GM21515 (cell line): Measurements from ENCODE around the gene SMARCE1.

Experiments used
- ATAC-seq: cut with Tn5 transposase; IDR thresholded peaks from one replicate; pipeline ENCODE4 v1.9.1; 2021; ENCODE audit not compliant: unreplicated experiment

Gene SMARCE1

GRCh38 chr17:40646791-40647623 is 611 bp downstream of the SMARCE1 start:
- peak; percentile 25 for ATAC-seq

DNA sequence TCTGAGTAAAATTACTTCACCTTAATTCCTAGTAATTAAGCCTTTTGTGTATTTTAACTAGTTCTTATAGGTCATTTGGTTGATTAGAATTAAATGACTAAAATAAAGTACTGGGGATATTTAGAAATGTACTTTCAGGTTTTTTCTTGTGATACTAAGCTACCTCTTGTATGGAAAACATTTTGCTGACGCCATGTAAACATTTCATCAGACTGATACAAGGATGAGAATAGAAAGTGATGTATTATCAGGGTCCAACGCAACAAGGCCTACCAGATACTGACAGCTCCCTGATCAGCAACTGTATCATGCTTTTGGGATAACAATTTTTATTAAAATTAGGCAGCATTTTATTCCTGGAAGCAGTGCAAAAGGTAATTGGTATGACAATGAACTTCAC is 1.7 kb downstream of the SMARCE1 start:
- no peak for ATAC-seq

- no peak for ATAC-seq
Observed at GRCh38 chr17:40645291-40645690, 2.3 kb downstream of the SMARCE1 start.

GRCh38 chr17:40637931-40638330 is 9.7 kb downstream of the SMARCE1 start:
- no peak for ATAC-seq

GRCh38 chr17:40633871-40634270 is 13.7 kb downstream of the SMARCE1 start:
- no peak for ATAC-seq

- no peak for ATAC-seq
Observed at GRCh38 chr17:40632216-40632615, 15.4 kb downstream of the SMARCE1 start.

DNA sequence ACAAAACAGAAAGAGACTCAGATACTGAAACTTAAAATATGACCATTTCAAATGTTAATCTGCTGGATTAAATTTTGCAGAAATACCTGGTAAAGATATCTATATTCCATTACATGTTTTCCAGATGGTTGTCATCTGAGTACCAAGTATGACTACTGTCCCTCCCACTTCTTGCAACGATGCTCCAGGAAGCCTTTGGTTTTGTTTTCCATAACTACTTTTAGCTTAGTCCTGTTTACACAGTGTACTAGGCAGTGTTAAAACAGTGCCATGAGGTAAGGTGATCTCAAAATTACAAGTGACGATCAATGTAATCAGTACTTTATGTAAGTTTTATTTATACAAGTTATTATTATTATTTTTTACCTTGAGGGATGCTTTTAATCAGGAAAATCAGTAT is 17.8 kb downstream of the SMARCE1 start:
- ATAC-seq, result no peak

GRCh38 chr17:40625311-40625710 is 22.3 kb downstream of the SMARCE1 start:
- no peak for ATAC-seq

- no peak for ATAC-seq
Observed at GRCh38 chr17:40623419-40624210, 24.0 kb downstream of the SMARCE1 start.

- ATAC-seq, result no peak
Observed at GRCh38 chr17:40622509-40622928, 25.1 kb downstream of the SMARCE1 start.

DNA sequence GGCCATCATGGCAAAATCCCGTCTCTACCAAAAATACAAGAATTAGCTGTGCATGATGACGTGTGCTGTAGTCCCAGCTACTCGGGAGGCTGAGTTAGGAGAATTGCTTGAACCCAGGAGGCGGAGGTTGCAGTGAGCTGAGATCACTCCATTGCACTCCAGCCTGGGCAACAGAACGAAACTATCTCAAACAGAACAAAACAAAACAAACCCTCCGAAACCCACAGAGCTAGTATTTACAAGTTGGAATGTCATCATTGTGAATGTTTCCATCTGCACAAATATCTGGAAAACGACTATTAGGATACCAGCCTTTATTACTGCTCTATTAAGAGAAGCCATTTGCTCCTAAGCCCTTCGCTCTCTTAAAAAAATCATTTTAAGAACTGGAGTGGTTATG is 26.0 kb downstream of the SMARCE1 start:
- ATAC-seq, result no peak

- no peak for ATAC-seq
Observed at GRCh38 chr17:40621019-40621418, 26.6 kb downstream of the SMARCE1 start.

DNA sequence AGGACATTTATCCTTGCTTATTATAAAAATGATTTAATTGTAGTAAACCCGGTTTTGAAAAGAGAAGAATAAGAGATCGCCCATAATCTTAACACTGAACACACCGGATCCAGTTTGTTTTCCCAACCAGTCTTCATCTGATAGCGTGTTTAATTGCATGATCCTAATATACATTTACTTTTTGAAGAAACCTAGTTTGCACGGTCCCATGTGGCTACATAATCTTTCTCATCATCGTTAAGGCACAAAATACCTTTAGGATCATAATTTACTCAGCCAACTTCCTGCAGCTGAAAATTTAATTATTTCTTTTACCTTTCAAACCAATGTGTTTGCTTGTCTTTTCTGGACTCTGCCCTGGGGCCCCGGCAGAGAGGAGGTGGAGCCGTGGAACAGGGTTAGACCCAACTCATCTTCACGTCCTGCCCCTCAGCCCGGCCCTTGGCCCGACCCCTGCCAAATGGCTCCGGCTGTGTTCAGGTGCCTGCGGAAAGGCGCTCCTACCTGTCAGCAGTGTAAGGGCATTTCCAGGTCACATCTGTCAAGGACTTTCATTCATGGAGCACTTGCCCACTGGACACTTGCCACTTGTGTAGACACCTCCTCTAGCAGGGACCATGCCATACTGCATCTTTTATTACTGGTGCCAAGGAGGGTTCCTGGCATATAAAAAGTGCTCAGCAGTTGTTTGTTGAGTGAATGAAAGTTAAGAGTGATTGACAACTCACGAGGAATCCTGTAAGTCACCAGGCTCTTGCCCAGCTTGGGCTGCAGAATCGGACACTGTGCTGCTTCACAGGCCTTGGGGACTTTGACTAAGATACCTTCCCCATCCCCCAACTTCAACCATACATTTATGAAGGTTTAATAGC is 28.6 kb downstream of the SMARCE1 start:
- ATAC-seq, result no peak

DNA sequence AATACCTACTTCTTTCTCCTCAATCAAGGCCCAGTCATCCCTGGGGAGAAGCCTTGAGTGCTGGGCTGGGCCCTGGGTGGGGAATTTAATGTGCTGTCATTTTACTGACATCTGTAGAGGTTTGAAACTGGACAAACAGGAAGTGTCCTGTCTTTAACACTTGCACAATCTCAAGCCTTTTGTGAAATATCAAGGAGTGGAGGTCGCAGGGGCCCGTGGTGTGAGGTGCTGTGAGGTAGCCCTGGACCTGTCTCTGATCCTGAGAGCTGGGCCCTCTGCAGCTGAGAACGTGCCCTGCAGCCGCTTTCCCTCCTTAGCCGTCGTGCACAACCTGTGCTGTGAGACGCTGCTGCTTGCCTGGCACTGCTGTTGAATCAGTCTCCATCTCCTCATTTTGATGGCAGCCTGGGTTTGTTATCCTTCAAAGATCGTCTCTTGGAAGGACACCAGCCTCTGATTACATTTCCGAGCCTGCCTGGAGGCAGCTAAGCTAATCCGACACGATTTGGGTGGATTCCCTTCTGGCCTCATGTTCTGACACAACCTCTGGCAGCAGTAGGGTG is 29.9 kb downstream of the SMARCE1 start:
- no peak for ATAC-seq

DNA sequence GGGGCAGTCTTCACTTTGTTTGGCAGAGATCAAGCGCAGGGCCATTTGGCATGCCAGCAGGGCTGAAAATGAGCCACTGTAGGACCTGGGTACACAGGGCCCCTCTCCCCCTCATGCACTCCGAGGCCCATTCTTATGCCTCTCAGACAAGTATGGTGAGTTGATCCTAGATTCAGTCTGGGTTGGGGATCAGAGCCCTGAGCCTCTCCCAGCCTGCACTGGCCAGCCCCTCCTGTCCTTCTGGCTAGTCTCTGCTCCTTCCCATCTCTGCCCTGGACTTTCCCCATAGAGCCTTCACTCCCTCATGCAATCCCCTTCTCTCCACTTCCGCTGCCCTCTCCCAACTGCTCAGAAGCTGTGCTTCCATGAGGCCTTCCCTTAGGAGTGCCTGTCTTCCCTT is 31.0 kb downstream of the SMARCE1 start:
- ATAC-seq, result no peak

- no peak for ATAC-seq
Observed at GRCh38 chr17:40615841-40616476, 31.7 kb downstream of the SMARCE1 start.

GRCh38 chr17:40615068-40615840 is 32.4 kb downstream of the SMARCE1 start:
- ATAC-seq, result peak; percentile 52

DNA sequence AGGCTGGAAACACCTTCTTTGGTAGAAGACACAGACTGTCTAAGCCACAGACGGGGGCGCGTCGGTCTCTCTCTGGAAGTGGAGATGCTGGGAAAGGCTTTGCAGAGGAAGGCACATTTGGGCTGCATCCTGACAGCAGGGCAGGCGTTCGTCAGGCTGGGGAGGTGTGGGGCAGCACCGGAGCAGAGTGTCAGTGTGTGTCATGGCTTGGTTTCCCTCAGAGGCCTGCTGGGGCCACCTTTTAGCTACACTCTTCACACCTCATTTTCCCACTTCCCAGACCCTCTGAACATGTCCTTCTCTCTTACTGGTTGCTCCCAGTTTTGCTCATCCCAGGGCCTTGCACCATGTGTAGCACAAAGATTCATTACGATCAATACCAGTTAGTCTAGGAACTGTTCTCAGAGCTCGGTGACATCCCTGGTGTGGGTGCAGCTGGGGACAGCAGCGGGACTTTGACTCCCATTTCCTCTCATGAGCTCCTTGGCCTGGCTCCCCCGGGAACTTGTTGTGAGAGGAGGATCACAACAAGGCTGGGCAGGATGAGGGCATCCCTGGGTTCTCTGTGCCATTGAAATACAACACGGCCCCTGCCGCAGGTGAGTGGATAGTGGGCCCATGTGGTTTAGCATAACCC is 33.1 kb downstream of the SMARCE1 start:
- no peak for ATAC-seq

- ATAC-seq, result no peak
Observed at GRCh38 chr17:40613467-40614154, 34.0 kb downstream of the SMARCE1 start.
